ENCODE data around the gene ARPC5.

- TF ChIP-seq BHLHE40 (IDR thresholded peaks at IDR 0.05; ENCODE audit: low read depth, low read length) (no peak), ZNF302 (CRISPR knock-in tag; IDR thresholded peaks at IDR 0.05) (no peak), REST (IDR thresholded peaks at IDR 0.05) (no peak), CTCF (IDR thresholded peaks at IDR 0.05) (no peak), RCOR1 (IDR thresholded peaks at IDR 0.05; ENCODE audit: low read depth, low read length) (no peak), ELK1 (IDR thresholded peaks at IDR 0.05; ENCODE audit: low read depth, low read length) (no peak), EP300 (IDR thresholded peaks at IDR 0.05) (no peak), KDM5A (IDR thresholded peaks at IDR 0.05) (no peak), MAX (IDR thresholded peaks at IDR 0.05) (no peak), JUN (IDR thresholded peaks at IDR 0.05) (no peak), CBX8 (IDR thresholded peaks at IDR 0.05) (no peak), EHMT2 (IDR thresholded peaks at IDR 0.05; ENCODE audit: low read depth) (no peak)
Observed at GRCh38 chr1:183571678-183572268, 63.8 kb downstream of the ARPC5 start.

Data from A549 (cell line).